ENCODE results near the gene TMEM200C.

DNA sequence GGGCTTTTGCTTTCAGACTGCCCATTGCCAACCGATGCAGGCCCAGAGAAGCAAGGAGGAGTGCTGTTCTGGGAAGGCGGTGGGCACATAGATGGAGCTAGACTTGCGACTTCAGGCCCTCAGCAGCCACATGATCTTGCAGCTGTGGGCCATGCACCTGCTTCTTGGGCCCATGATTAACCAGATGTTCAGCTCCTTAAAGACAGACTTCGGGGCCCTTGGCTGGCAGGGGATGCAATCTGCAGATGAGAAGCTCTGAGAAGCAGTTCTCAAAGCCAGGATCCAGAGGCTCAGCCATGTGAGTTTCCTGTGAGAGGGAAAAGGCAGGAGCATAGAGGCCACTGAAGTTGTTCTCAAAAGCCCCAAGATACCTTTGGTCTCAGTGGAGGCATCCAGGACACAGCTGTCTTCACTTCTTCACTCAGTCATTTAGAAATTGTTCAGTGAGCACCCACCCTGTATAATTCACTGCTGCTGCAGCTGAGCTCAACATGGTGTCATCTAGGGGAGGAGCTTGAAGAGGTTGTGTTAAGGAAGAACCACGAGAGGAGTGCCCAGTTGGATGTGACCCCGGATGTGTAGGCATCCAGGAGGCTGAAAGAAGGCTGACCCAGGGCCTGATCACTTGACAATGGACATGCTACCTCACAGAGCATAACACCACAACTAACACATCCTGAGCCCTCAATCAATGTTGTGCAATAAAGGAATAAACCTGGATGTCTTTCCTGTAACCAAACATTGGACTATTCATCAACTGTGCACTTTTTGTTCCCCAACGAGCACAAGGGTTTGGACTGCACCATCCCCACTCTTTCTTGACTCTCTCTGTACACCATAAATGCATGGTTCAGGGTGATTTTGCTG, 44.7 kb upstream of the TMEM200C start:
- TF ChIP-seq, protein P1, sequence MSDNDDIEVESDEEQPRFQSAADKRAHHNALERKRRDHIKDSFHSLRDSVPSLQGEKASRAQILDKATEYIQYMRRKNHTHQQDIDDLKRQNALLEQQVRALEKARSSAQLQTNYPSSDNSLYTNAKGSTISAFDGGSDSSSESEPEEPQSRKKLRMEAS (IDR thresholded peaks at IDR 0.05): no peak
- TF ChIP-seq, protein P2, sequence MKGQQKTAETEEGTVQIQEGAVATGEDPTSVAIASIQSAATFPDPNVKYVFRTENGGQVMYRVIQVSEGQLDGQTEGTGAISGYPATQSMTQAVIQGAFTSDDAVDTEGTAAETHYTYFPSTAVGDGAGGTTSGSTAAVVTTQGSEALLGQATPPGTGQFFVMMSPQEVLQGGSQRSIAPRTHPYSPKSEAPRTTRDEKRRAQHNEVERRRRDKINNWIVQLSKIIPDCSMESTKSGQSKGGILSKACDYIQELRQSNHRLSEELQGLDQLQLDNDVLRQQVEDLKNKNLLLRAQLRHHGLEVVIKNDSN (IDR thresholded peaks at IDR 0.05): no peak
- TF ChIP-seq TAF1 (IDR thresholded peaks at IDR 0.05; ENCODE audit: low read depth): no peak
- no peak for TF ChIP-seq NFIC (IDR thresholded peaks at IDR 0.05)
- TF ChIP-seq RAD21 (IDR thresholded peaks at IDR 0.05; ENCODE audit: low read depth): no peak
- no peak for TF ChIP-seq EP300 (IDR thresholded peaks at IDR 0.05; ENCODE audit: borderline replicate concordance)
- no peak for TF ChIP-seq TEAD4 (IDR thresholded peaks at IDR 0.05)
- TF ChIP-seq, protein P3, sequence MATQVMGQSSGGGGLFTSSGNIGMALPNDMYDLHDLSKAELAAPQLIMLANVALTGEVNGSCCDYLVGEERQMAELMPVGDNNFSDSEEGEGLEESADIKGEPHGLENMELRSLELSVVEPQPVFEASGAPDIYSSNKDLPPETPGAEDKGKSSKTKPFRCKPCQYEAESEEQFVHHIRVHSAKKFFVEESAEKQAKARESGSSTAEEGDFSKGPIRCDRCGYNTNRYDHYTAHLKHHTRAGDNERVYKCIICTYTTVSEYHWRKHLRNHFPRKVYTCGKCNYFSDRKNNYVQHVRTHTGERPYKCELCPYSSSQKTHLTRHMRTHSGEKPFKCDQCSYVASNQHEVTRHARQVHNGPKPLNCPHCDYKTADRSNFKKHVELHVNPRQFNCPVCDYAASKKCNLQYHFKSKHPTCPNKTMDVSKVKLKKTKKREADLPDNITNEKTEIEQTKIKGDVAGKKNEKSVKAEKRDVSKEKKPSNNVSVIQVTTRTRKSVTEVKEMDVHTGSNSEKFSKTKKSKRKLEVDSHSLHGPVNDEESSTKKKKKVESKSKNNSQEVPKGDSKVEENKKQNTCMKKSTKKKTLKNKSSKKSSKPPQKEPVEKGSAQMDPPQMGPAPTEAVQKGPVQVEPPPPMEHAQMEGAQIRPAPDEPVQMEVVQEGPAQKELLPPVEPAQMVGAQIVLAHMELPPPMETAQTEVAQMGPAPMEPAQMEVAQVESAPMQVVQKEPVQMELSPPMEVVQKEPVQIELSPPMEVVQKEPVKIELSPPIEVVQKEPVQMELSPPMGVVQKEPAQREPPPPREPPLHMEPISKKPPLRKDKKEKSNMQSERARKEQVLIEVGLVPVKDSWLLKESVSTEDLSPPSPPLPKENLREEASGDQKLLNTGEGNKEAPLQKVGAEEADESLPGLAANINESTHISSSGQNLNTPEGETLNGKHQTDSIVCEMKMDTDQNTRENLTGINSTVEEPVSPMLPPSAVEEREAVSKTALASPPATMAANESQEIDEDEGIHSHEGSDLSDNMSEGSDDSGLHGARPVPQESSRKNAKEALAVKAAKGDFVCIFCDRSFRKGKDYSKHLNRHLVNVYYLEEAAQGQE (IDR thresholded peaks at IDR 0.05; ENCODE audit: low read depth): no peak
- TF ChIP-seq TCF12 (IDR thresholded peaks at IDR 0.05; ENCODE audit: low read depth): no peak
- no peak for TF ChIP-seq CEBPB (IDR thresholded peaks at IDR 0.05)
- no peak for TF ChIP-seq YY1 (IDR thresholded peaks at IDR 0.05; ENCODE audit: low read depth)
